Stomach (tissue), 4 donors: ENCODE results near the gene AKAP7.

Source experiments
- CTCF ChIP-seq, 7 experiments: fragments of 450-650 bp in 4 of 7; fragments of 200-600 bp in 3 of 7; sonication (generic) in 3 of 7; IDR thresholded peaks; one replicate each; pipeline ENCODE4 v1.5.1; 2016 to 2019; ENCODE audit warnings: antibody characterized with exemption in 7 of 7, control low read depth in 2 of 7, mild to moderate bottlenecking in 1 of 7
- EP300 ChIP-seq: sonication (generic); formaldehyde crosslinking; IDR thresholded peaks from one replicate; pipeline ENCODE4 v1.6.1; 2017; ENCODE audit warnings: antibody characterized with exemption
- POLR2AphosphoS5 ChIP-seq, 3 donors: sonication (generic); formaldehyde crosslinking; IDR thresholded peaks; one replicate each; pipeline ENCODE4 v1.6.1; 2016; ENCODE audit warnings: antibody characterized with exemption in 3 of 3

- peak in 1 of 7 experiments; percentile 19 for TF ChIP-seq CTCF (IDR thresholded peaks at IDR 0.05)
- TF ChIP-seq POLR2AphosphoS5 (IDR thresholded peaks at IDR 0.05) = no peak
- TF ChIP-seq EP300 = no peak
Observed at GRCh38 chr6:131205481-131206244, 70.4 kb downstream of the AKAP7 start.
